Measurements from ENCODE around the gene LARGE2. TPM values are rescaled to one million over a fixed set of nuclear protein-coding genes. Genes with fewer than 3 reads are reported as not detected.
"Not testable (repeated sequence)": the region's sequence is repeated elsewhere in the genome, so short reads cannot be mapped to it uniquely, and the experiment has no call there.

The LARGE2 gene
- polyA plus RNA-seq, 1 donor from 2014 or later = not detected

- Histone ChIP-seq H3F3A (ENCODE audit: insufficient read depth, low read length, poor library complexity, severe bottlenecking) (no peaks in the 10 kb centered on the region), H3K9me2 (ENCODE audit: insufficient read depth, low read length) (no peaks in the 10 kb centered on the region), H2AFZ (ENCODE audit: low read depth, low read length) (no peak overlapping the region), H3K9ac (ENCODE audit: low read length) (peak overlapping the region; percentile 84), H3K9me3 (ENCODE audit: low read length) (no peaks in the 10 kb centered on the region), H3K27me3 (ENCODE audit: insufficient read depth, low read depth, low read length) (no peaks in the 10 kb centered on the region), H3K4me3 (ENCODE audit: low read length) (peak overlapping the region; percentile 86), H3K36me3 (ENCODE audit: insufficient read depth, low read length) (no peaks in the 10 kb centered on the region), H3K27ac (ENCODE audit: low read length) (peak overlapping the region; percentile 97), H3K79me2 (replicated peaks; ENCODE audit: insufficient read depth, low read length) (peaks cover 35% of the 10 kb centered on the region), H4K20me1 (ENCODE audit: insufficient read depth) (peaks cover 3% of the 10 kb centered on the region), H3K4me2 (ENCODE audit: low read length) (peak overlapping the region; percentile 67)
- TF ChIP-seq, protein P1, sequence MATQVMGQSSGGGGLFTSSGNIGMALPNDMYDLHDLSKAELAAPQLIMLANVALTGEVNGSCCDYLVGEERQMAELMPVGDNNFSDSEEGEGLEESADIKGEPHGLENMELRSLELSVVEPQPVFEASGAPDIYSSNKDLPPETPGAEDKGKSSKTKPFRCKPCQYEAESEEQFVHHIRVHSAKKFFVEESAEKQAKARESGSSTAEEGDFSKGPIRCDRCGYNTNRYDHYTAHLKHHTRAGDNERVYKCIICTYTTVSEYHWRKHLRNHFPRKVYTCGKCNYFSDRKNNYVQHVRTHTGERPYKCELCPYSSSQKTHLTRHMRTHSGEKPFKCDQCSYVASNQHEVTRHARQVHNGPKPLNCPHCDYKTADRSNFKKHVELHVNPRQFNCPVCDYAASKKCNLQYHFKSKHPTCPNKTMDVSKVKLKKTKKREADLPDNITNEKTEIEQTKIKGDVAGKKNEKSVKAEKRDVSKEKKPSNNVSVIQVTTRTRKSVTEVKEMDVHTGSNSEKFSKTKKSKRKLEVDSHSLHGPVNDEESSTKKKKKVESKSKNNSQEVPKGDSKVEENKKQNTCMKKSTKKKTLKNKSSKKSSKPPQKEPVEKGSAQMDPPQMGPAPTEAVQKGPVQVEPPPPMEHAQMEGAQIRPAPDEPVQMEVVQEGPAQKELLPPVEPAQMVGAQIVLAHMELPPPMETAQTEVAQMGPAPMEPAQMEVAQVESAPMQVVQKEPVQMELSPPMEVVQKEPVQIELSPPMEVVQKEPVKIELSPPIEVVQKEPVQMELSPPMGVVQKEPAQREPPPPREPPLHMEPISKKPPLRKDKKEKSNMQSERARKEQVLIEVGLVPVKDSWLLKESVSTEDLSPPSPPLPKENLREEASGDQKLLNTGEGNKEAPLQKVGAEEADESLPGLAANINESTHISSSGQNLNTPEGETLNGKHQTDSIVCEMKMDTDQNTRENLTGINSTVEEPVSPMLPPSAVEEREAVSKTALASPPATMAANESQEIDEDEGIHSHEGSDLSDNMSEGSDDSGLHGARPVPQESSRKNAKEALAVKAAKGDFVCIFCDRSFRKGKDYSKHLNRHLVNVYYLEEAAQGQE (IDR thresholded peaks at IDR 0.05; ENCODE audit: borderline replicate concordance) = peak; percentile 50
- TF ChIP-seq CTCF (IDR thresholded peaks at IDR 0.05; ENCODE audit: poor library complexity, severe bottlenecking) (no peak), TAF1 (IDR thresholded peaks at IDR 0.05; ENCODE audit: low read depth) (peak; percentile 29), EP300 (conservative IDR thresholded peaks at IDR 0.05; ENCODE audit: poor library complexity, severe bottlenecking) (peak; percentile 80), SMC3 (conservative IDR thresholded peaks at IDR 0.05; ENCODE audit: poor library complexity) (peak; percentile 29), RAD21 (conservative IDR thresholded peaks at IDR 0.05) (no peak), MXI1 (conservative IDR thresholded peaks at IDR 0.05; ENCODE audit: poor library complexity, severe bottlenecking) (peak; percentile 82), POLR2AphosphoS5 (IDR thresholded peaks at IDR 0.05) (peak; percentile 68), EZH2 (IDR thresholded peaks at IDR 0.05; ENCODE audit: borderline replicate concordance, insufficient read depth, low read length, poor library complexity, severe bottlenecking) (no peak)
Measured at GRCh38 chr11:45899448-45900174, 22.8 kb upstream of the LARGE2 start.

GRCh38 chr11:45900175-45900800 is 22.2 kb upstream of the LARGE2 start:
- H3F3A ChIP-seq (ENCODE audit: insufficient read depth, low read length, poor library complexity, severe bottlenecking); H2AFZ ChIP-seq (ENCODE audit: low read depth, low read length); H3K27me3 ChIP-seq (ENCODE audit: insufficient read depth, low read depth, low read length); H4K20me1 ChIP-seq (ENCODE audit: insufficient read depth); H3K9me3 ChIP-seq (ENCODE audit: low read length); H3K9me2 ChIP-seq (ENCODE audit: insufficient read depth, low read length); H3K36me3 ChIP-seq (ENCODE audit: insufficient read depth, low read length): not testable (repeated sequence)
- peak; percentile 13 for TF ChIP-seq SMC3 (conservative IDR thresholded peaks at IDR 0.05; ENCODE audit: poor library complexity)
- Histone ChIP-seq H3K9ac (ENCODE audit: low read length) (peak overlapping the region; percentile 84), H3K27ac (ENCODE audit: low read length) (peak overlapping the region; percentile 97), H3K79me2 (replicated peaks; ENCODE audit: insufficient read depth, low read length) (peaks cover 35% of the 10 kb centered on the region), H3K4me3 (ENCODE audit: low read length) (peak overlapping the region; percentile 86), H3K4me2 (ENCODE audit: low read length) (peak overlapping the region; percentile 97)

Data from neural cell (in vitro differentiated cells).